BLaER1 treated with 17β-estradiol and CSF1 and Interleukin-3, amounts not matched to agents 10 nM and 100 nM (cell line): Measurements from ENCODE around the gene NME9.

Source experiments
- H3K27ac ChIP-seq, 11 experiments: shearing (Covaris generic); formaldehyde crosslinking; 2 replicates each; pipeline ENCODE4 v1.8.1; 2022
- H3K27me3 ChIP-seq, 11 experiments: shearing (Covaris generic); formaldehyde crosslinking; 2 replicates each; pipeline ENCODE4 v1.8.1; 2022
- H3K36me3 ChIP-seq, 11 experiments: shearing (Covaris generic); formaldehyde crosslinking; 2 replicates each; pipeline ENCODE4 v1.8.1; 2022
- H3K4me1 ChIP-seq, 10 experiments: shearing (Covaris generic); formaldehyde crosslinking; 2 replicates each; pipeline ENCODE4 v1.8.1; 2022
- H3K4me2 ChIP-seq, 11 experiments: shearing (Covaris generic); formaldehyde crosslinking; 2 replicates each; pipeline ENCODE4 v1.8.1; 2022
- H3K4me3 ChIP-seq, 10 experiments: shearing (Covaris generic); formaldehyde crosslinking; 2 replicates each; pipeline ENCODE4 v1.8.1; 2022
- H3K9ac ChIP-seq, 11 experiments: shearing (Covaris generic); formaldehyde crosslinking; 2 replicates each; pipeline ENCODE4 v1.8.1; 2022
- H3K9me3 ChIP-seq, 11 experiments: shearing (Covaris generic); formaldehyde crosslinking; replicated peaks in 1 of 11; 2 replicates each; pipeline ENCODE4 v1.8.1; 2022
- H4K20me1 ChIP-seq, 11 experiments: shearing (Covaris generic); formaldehyde crosslinking; 2 replicates each; pipeline ENCODE4 v1.8.1; 2022
- Cebpa-rat ChIP-seq, 11 experiments: shearing (Covaris generic); IDR thresholded peaks; 2 replicates each; pipeline ENCODE4 v1.8.1; 2022

The NME9 gene

GRCh38 chr3:138336454-138336999 is 6.9 kb upstream of the NME9 start:
- no peak overlapping the region for H3K27ac ChIP-seq
- H3K36me3 ChIP-seq: no peaks in the 10 kb centered on the region
- no peaks in the 10 kb centered on the region for H4K20me1 ChIP-seq
- H3K4me1 ChIP-seq: no peaks in the 10 kb centered on the region
- no peak for TF ChIP-seq Cebpa-rat (IDR thresholded peaks at IDR 0.05)
- no peaks in the 10 kb centered on the region for H3K27me3 ChIP-seq
- H3K9ac ChIP-seq: no peak overlapping the region
- no peak overlapping the region for H3K4me3 ChIP-seq
- H3K4me2 ChIP-seq: no peak overlapping the region
- peaks cover 0 to 4% (median 0%) of the 10 kb centered on the region in 11 experiments; a peak in 2 of 22 replicates for H3K9me3 ChIP-seq

GRCh38 chr3:138334608-138335007 is 5.0 kb upstream of the NME9 start:
- Histone ChIP-seq H3K27ac (no peak overlapping the region), H4K20me1 (no peaks in the 10 kb centered on the region), H3K9me3 (no peaks in the 10 kb centered on the region), H3K4me2 (no peak overlapping the region), H3K9ac (no peak overlapping the region), H3K36me3 (no peaks in the 10 kb centered on the region), H3K27me3 (no peaks in the 10 kb centered on the region), H3K4me1 (peaks cover 0 to 5% (median 1%) of the 10 kb centered on the region in 10 experiments; a peak in 12 of 20 replicates), H3K4me3 (no peak overlapping the region)
- TF ChIP-seq Cebpa-rat (IDR thresholded peaks at IDR 0.05): no peak

GRCh38 chr3:138332472-138333073 is 2.9 kb upstream of the NME9 start:
- no peak overlapping the region for H3K9ac ChIP-seq
- H3K4me1 ChIP-seq: peaks cover 8 to 18% (median 15%) of the 10 kb centered on the region in 10 experiments
- H3K4me2 ChIP-seq: no peak overlapping the region
- no peak overlapping the region for H3K4me3 ChIP-seq
- no peaks in the 10 kb centered on the region for H3K36me3 ChIP-seq
- no peaks in the 10 kb centered on the region for H3K27me3 ChIP-seq
- H3K9me3 ChIP-seq: no peaks in the 10 kb centered on the region
- H4K20me1 ChIP-seq: no peaks in the 10 kb centered on the region
- no peak for TF ChIP-seq Cebpa-rat (IDR thresholded peaks at IDR 0.05)
- no peak overlapping the region for H3K27ac ChIP-seq

- no peaks in the 10 kb centered on the region for H3K27me3 ChIP-seq
- H3K9ac ChIP-seq: no peak overlapping the region
- no peaks in the 10 kb centered on the region for H3K9me3 ChIP-seq
- H3K36me3 ChIP-seq: no peaks in the 10 kb centered on the region
- H3K4me3 ChIP-seq: no peak overlapping the region
- TF ChIP-seq Cebpa-rat (IDR thresholded peaks at IDR 0.05): no peak
- H3K4me2 ChIP-seq: no peak overlapping the region
- H3K4me1 ChIP-seq: peaks cover 8 to 18% (median 15%) of the 10 kb centered on the region in 10 experiments
- no peaks in the 10 kb centered on the region for H4K20me1 ChIP-seq
- H3K27ac ChIP-seq: no peak overlapping the region
These were observed 1.7 kb upstream of the NME9 start for GRCh38 chr3:138331143-138331894.

- no peaks in the 10 kb centered on the region for H4K20me1 ChIP-seq
- H3K27me3 ChIP-seq: no peaks in the 10 kb centered on the region
- H3K9me3 ChIP-seq: no peaks in the 10 kb centered on the region
- H3K4me3 ChIP-seq: peak overlapping the region; percentile 59 to 80 (median 69)
- H3K4me1 ChIP-seq: peaks cover 8 to 18% (median 15%) of the 10 kb centered on the region in 10 experiments
- peak overlapping the region in 7 of 11 experiments; percentile 69 to 79 (median 75); a peak in 9 of 22 replicates for H3K9ac ChIP-seq
- peak overlapping the region; percentile 97 to 100 (median 99) for H3K4me2 ChIP-seq
- no peak overlapping the region for H3K27ac ChIP-seq
- no peak for TF ChIP-seq Cebpa-rat (IDR thresholded peaks at IDR 0.05)
- H3K36me3 ChIP-seq: no peaks in the 10 kb centered on the region
These were observed 288 bp upstream of the NME9 start for GRCh38 chr3:138329984-138330293.

- Histone ChIP-seq H3K27ac (no peak overlapping the region), H4K20me1 (no peaks in the 10 kb centered on the region), H3K36me3 (no peaks in the 10 kb centered on the region), H3K4me1 (peaks cover 10 to 24% (median 15%) of the 10 kb centered on the region in 10 experiments), H3K4me2 (peak overlapping the region; percentile 97 to 100 (median 99)), H3K27me3 (no peaks in the 10 kb centered on the region), H3K4me3 (peak overlapping the region in 4 of 10 experiments; percentile 59 to 69 (median 68); a peak in 6 of 20 replicates), H3K9me3 (no peaks in the 10 kb centered on the region), H3K9ac (no peak overlapping the region)
- no peak for TF ChIP-seq Cebpa-rat (IDR thresholded peaks at IDR 0.05)
These were observed 1.3 kb downstream of the NME9 start for GRCh38 chr3:138328341-138328740.

- Histone ChIP-seq H3K27me3 (no peaks in the 10 kb centered on the region), H3K4me3 (no peak overlapping the region), H3K4me1 (peaks cover 12 to 29% (median 16%) of the 10 kb centered on the region in 10 experiments), H4K20me1 (no peaks in the 10 kb centered on the region), H3K9me3 (no peaks in the 10 kb centered on the region), H3K9ac (no peak overlapping the region), H3K27ac (no peak overlapping the region), H3K4me2 (no peak overlapping the region), H3K36me3 (no peaks in the 10 kb centered on the region)
- no peak for TF ChIP-seq Cebpa-rat (IDR thresholded peaks at IDR 0.05)
These were observed 1.8 kb downstream of the NME9 start for GRCh38 chr3:138327831-138328230.

GRCh38 chr3:138326866-138327595 is 2.6 kb downstream of the NME9 start:
- Histone ChIP-seq H3K9me3 (no peaks in the 10 kb centered on the region), H4K20me1 (no peaks in the 10 kb centered on the region), H3K4me3 (no peak overlapping the region), H3K4me1 (peaks cover 13 to 35% (median 21%) of the 10 kb centered on the region in 10 experiments), H3K36me3 (no peaks in the 10 kb centered on the region), H3K4me2 (no peak overlapping the region), H3K27me3 (no peaks in the 10 kb centered on the region), H3K27ac (no peak overlapping the region), H3K9ac (no peak overlapping the region)
- no peak for TF ChIP-seq Cebpa-rat (IDR thresholded peaks at IDR 0.05)

- peaks cover 13 to 35% (median 21%) of the 10 kb centered on the region in 10 experiments for H3K4me1 ChIP-seq
- H3K9me3 ChIP-seq: no peaks in the 10 kb centered on the region
- H4K20me1 ChIP-seq: no peaks in the 10 kb centered on the region
- no peak overlapping the region for H3K4me3 ChIP-seq
- H3K27ac ChIP-seq: no peak overlapping the region
- no peaks in the 10 kb centered on the region for H3K36me3 ChIP-seq
- H3K9ac ChIP-seq: no peak overlapping the region
- H3K27me3 ChIP-seq: no peaks in the 10 kb centered on the region
- H3K4me2 ChIP-seq: no peak overlapping the region
- TF ChIP-seq Cebpa-rat (IDR thresholded peaks at IDR 0.05): no peak
These were observed 3.7 kb downstream of the NME9 start for GRCh38 chr3:138325990-138326389.
